ENCODE measurements around the gene DNAJC10. TPM values are rescaled to one million over a fixed set of nuclear protein-coding genes. Genes with fewer than 3 reads are reported as not detected.
A peak's percentile ranks its signal among the peaks of the same experiment; 100 is the strongest.

Gene DNAJC10
- total RNA-seq, 4 donors from 2014 or later: 39.1 to 46.9 (median 39.5) TPM

DNA sequence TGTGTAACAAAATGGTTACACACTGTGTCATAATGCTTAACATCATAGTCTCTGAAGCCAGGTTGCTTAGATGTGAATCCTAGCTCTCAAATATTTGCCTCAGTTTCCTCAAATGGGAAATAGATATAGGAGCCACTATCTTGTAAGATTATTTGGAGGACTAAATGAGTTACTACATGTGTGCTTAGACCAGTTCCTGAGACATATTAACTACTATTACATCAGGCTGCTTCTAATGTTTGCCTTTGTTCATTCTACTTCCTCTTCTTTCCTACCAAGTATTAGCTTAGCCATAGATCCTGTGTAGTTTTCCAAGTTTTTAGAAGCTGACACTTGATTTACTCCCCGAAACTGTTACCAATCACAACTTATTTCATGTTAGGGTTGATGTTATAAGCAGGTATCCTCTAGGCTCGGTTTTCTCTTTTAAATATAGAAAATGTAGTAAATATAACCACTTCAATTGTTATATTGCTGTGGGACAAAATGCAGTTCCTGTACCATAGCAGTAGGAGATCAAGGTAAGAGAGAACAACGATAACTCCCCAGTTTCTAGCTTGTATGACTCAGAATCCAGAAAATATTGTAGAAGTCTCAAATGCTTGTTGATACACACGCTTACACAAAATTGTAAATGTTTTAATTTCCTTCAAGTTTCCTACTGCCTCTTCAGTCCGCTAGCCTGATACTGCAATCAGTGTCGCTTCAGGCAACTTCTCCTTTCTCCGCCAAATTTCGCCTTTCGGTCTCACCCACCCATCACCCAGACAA lies 751 bp upstream of the DNAJC10 start:
- intact Hi-C loops (cut with DNase I): no loop called here
- Histone ChIP-seq H3K4me3 (peak overlapping the region; percentile 72 to 94 (median 86)), H3K27ac (replicated peaks in 1 of 4) (peak overlapping the region; percentile 82 to 92 (median 86)), H3K27me3 (no peaks in the 10 kb centered on the region), H3K4me1 (peaks cover 11 to 27% (median 24%) of the 10 kb centered on the region in 4 donors), H3K9me3 (no peaks in the 10 kb centered on the region), H3K36me3 (peaks cover 0 to 7% (median 2%) of the 10 kb centered on the region in 4 donors)
- 2% methylated on average over 9 of the region's 9 CpGs for WGBS
- TF ChIP-seq POLR2A (IDR thresholded peaks at IDR 0.05; ENCODE audit: low read depth) (no peak), EP300 (IDR thresholded peaks at IDR 0.05) (no peak), POLR2AphosphoS5 (IDR thresholded peaks at IDR 0.05) (no peak)
- TF ChIP-seq, protein P1, sequence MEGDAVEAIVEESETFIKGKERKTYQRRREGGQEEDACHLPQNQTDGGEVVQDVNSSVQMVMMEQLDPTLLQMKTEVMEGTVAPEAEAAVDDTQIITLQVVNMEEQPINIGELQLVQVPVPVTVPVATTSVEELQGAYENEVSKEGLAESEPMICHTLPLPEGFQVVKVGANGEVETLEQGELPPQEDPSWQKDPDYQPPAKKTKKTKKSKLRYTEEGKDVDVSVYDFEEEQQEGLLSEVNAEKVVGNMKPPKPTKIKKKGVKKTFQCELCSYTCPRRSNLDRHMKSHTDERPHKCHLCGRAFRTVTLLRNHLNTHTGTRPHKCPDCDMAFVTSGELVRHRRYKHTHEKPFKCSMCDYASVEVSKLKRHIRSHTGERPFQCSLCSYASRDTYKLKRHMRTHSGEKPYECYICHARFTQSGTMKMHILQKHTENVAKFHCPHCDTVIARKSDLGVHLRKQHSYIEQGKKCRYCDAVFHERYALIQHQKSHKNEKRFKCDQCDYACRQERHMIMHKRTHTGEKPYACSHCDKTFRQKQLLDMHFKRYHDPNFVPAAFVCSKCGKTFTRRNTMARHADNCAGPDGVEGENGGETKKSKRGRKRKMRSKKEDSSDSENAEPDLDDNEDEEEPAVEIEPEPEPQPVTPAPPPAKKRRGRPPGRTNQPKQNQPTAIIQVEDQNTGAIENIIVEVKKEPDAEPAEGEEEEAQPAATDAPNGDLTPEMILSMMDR (IDR thresholded peaks at IDR 0.05): no peak
- no peak for DNase-seq (ENCODE audit: extremely low spot score)

DNA sequence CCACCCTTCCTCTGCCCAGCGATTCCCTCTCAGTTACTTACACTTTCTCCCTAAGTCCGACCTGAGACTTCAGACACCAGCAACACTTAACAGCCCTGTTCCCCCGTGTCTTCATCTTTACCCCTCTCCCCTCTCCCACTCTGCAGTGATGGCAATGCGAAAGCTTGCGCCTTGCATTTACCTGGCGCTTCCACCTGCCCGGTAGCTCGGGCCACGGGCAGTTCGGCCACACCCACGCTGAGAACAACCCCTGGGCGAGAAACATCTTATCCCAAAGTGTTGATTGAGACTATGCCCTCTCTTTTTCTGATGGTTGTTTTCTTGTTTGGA lies 558 bp downstream of the DNAJC10 start:
- no peak for DNase-seq (ENCODE audit: extremely low spot score)
- H3K27me3 ChIP-seq: no peaks in the 10 kb centered on the region
- H3K4me1 ChIP-seq: peaks cover 11 to 27% (median 24%) of the 10 kb centered on the region in 4 donors
- H3K4me3 ChIP-seq: peak overlapping the region; percentile 72 to 94 (median 86)
- no peaks in the 10 kb centered on the region for H3K9me3 ChIP-seq
- H3K36me3 ChIP-seq: peaks cover 0 to 19% (median 10%) of the 10 kb centered on the region in 4 donors
- TF ChIP-seq EP300 (IDR thresholded peaks at IDR 0.05): no peak
- no peak for TF ChIP-seq POLR2AphosphoS5 (IDR thresholded peaks at IDR 0.05)
- TF ChIP-seq POLR2A (IDR thresholded peaks at IDR 0.05; ENCODE audit: low read depth): no peak
- TF ChIP-seq, protein P1 (IDR thresholded peaks at IDR 0.05): no peak
- WGBS: under 1% methylated on average over 12 of the region's 12 CpGs
- H3K27ac ChIP-seq (replicated peaks in 1 of 4): peak overlapping the region; percentile 82 to 92 (median 86)
- intact Hi-C loops (cut with DNase I): no loop called here

DNA sequence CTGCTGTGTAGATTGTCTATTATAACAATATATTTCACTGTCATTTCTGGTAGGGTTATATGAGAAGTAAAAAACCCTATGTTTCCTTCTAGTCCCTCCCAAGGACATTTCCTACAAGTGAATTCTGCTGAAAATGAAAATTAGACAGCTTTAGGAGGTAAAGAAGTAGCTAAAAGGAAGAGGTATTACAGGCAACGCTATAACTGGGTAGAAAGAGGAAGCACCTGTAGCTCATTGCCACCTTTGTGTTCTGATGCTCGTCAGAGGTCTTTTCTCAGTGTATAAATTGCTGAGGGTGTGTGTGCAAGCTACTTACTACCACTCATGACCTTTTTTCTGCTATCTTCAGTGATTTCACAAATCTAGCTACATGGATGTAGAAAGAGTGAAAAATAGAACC lies 1.4 kb downstream of the DNAJC10 start:
- DNase-seq (ENCODE audit: extremely low spot score): no peak
- WGBS: 65% methylated on average over 2 of the region's 2 CpGs
- Histone ChIP-seq H3K36me3 (peaks cover 0 to 24% (median 14%) of the 10 kb centered on the region in 4 donors), H3K27ac (replicated peaks in 1 of 4) (peak overlapping the region in 2 of 4 donors; percentile 83 to 90), H3K27me3 (no peaks in the 10 kb centered on the region), H3K4me1 (peaks cover 11 to 27% (median 24%) of the 10 kb centered on the region in 4 donors), H3K4me3 (peak overlapping the region in 1 of 4 donors; percentile 94), H3K9me3 (no peaks in the 10 kb centered on the region)
- intact Hi-C loops (cut with DNase I): no loop called here
- TF ChIP-seq, protein P1 (IDR thresholded peaks at IDR 0.05): no peak
- TF ChIP-seq EP300 (IDR thresholded peaks at IDR 0.05) (no peak), POLR2A (IDR thresholded peaks at IDR 0.05; ENCODE audit: low read depth) (no peak), POLR2AphosphoS5 (IDR thresholded peaks at IDR 0.05) (no peak)

DNA sequence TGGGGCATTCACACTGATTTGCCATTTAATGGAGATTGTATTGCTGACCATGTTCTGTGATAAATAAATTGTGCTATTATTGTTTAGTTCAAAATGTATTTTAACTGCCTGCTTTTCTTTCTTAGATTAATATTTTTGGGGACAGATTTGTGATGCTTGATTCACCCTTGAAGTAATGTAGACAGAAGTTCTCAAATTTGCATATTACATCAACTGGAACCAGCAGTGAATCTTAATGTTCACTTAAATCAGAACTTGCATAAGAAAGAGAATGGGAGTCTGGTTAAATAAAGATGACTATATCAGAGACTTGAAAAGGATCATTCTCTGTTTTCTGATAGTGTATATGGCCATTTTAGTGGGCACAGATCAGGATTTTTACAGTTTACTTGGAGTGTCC lies 1.8 kb downstream of the DNAJC10 start:
- no peak overlapping the region for H3K4me3 ChIP-seq

More for the DNA sequence above, 1.8 kb downstream of the DNAJC10 start:
- Histone ChIP-seq H3K36me3 (peaks cover 0 to 28% (median 16%) of the 10 kb centered on the region in 4 donors), H3K27me3 (no peaks in the 10 kb centered on the region), H3K9me3 (no peaks in the 10 kb centered on the region), H3K4me1 (peaks cover 11 to 27% (median 24%) of the 10 kb centered on the region in 4 donors), H3K27ac (replicated peaks in 1 of 4) (peak overlapping the region in 1 of 4 donors; percentile 83)
- intact Hi-C loops (cut with DNase I): no loop called here
- DNase-seq (ENCODE audit: extremely low spot score): no peak
- no peak for TF ChIP-seq POLR2A (IDR thresholded peaks at IDR 0.05; ENCODE audit: low read depth)
- TF ChIP-seq EP300 (IDR thresholded peaks at IDR 0.05): no peak
- TF ChIP-seq, protein P1 (IDR thresholded peaks at IDR 0.05): no peak
- no peak for TF ChIP-seq POLR2AphosphoS5 (IDR thresholded peaks at IDR 0.05)
